ENCODE data around the gene SMOC2. TPM values are rescaled to one million over a fixed set of nuclear protein-coding genes. Genes with fewer than 3 reads are reported as not detected.

The SMOC2 gene
- total and polyA plus RNA-seq, 2 of the 13 experiments (the other 11 are each of a cell fraction or from before 2014, with no cell fraction given): not detected

DNA sequence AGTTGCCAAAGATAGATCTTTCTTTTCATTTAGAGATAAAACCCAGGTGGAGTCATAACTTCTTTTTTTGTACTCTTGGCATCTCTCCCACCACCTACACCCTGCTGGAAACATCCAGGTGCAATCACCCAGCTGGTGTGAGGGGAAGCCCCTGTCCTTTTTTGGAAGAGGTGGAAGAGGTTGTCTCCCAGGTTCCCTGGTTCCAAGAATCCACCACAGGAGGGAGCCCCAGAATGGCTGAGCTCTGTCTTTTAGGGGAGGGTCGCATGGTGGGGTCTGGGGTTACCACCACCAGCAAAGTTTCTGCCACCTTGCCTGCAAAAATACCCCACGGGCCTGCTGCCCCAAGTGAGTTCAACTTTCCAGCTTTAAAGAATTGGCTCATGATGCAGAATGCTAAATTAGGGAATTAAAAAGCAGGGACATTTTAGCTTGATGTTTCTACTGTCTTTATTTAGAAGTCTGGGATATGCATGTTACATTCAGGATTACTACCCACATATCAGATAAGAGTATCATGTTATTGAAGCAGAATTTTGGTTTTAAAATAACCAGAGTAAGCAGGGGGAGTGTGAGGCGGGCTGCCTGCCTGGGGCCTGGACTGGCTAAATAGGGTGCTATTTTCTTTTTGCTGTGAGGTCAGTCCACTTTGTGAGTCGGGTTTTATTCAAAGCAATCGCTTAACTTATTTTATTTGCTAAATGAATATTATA lies 11.0 kb downstream of the SMOC2 start:
- FAIRE-seq (no peak), DNase-seq (ENCODE audit: low spot score) (no peak), ATAC-seq (no peak)
- Histone ChIP-seq H3K79me2 (ENCODE audit: insufficient read depth, low read length) (no peaks in the 10 kb centered on the region), H4K20me1 (ENCODE audit: insufficient read depth, low read length) (no peaks in the 10 kb centered on the region), H2AFZ (ENCODE audit: low read length) (no peak overlapping the region), H3K4me3 (replicated peaks in 1 of 3; ENCODE audit: insufficient read depth in 1 of 3, low read depth in 2 of 3, low read length in 3 of 3) (no peak overlapping the region), H3K9ac (ENCODE audit: insufficient read depth, low read depth, low read length) (no peak overlapping the region), H3K27ac (ENCODE audit: extremely low read length, insufficient read depth, low read length) (no peak overlapping the region), H3K4me1 (ENCODE audit: insufficient read depth, low read length) (no peaks in the 10 kb centered on the region), H3K27me3 (ENCODE audit: control insufficient read depth in 1 of 2, insufficient read depth in 2 of 2, low read length in 2 of 2) (peaks cover 13 to 85% of the 10 kb centered on the region in 2 experiments), H3K9me3 (ENCODE audit: low read length) (no peaks in the 10 kb centered on the region), H3K4me2 (ENCODE audit: low read depth, low read length) (no peak overlapping the region), H3K36me3 (replicated peaks in 1 of 2; ENCODE audit: control insufficient read depth in 1 of 2, insufficient read depth in 2 of 2, low read length in 2 of 2) (no peaks in the 10 kb centered on the region)
- CTCF ChIA-PET (ENCODE audit: low intra/inter-chr PET ratio, low total read pairs): no interaction called here
- BruUV-seq (replicated peaks): no TSS peak
- TF ChIP-seq STAG1 (CRISPR knock-in tag; IDR thresholded peaks at IDR 0.05) (peak; percentile 10; the same call in 1 of the 2 replicates), NFE2 (CRISPR knock-in tag; IDR thresholded peaks at IDR 0.05) (no peak), ELF1 (CRISPR knock-in tag; IDR thresholded peaks at IDR 0.05) (no peak)
- TF ChIP-seq, protein P1, sequence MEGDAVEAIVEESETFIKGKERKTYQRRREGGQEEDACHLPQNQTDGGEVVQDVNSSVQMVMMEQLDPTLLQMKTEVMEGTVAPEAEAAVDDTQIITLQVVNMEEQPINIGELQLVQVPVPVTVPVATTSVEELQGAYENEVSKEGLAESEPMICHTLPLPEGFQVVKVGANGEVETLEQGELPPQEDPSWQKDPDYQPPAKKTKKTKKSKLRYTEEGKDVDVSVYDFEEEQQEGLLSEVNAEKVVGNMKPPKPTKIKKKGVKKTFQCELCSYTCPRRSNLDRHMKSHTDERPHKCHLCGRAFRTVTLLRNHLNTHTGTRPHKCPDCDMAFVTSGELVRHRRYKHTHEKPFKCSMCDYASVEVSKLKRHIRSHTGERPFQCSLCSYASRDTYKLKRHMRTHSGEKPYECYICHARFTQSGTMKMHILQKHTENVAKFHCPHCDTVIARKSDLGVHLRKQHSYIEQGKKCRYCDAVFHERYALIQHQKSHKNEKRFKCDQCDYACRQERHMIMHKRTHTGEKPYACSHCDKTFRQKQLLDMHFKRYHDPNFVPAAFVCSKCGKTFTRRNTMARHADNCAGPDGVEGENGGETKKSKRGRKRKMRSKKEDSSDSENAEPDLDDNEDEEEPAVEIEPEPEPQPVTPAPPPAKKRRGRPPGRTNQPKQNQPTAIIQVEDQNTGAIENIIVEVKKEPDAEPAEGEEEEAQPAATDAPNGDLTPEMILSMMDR (CRISPR knock-in tag; IDR thresholded peaks at IDR 0.05): peak; percentile 20; the same call in 1 of the 2 replicates
- intact Hi-C loops (cut with micrococcal nuclease; ENCODE audit: unreplicated experiment) (no loop called here), in situ Hi-C loops (cut with HindIII; ENCODE audit: extremely low pct_ligation_motif_present, low pct_unique_long_range_greater_than_20kb) (no loop called here)
- WGBS (ENCODE audit: low lambda C conversion rate): 11% methylated on average over 5 of the region's 5 CpGs
- POLR2A ChIA-PET: no interaction called here

DNA sequence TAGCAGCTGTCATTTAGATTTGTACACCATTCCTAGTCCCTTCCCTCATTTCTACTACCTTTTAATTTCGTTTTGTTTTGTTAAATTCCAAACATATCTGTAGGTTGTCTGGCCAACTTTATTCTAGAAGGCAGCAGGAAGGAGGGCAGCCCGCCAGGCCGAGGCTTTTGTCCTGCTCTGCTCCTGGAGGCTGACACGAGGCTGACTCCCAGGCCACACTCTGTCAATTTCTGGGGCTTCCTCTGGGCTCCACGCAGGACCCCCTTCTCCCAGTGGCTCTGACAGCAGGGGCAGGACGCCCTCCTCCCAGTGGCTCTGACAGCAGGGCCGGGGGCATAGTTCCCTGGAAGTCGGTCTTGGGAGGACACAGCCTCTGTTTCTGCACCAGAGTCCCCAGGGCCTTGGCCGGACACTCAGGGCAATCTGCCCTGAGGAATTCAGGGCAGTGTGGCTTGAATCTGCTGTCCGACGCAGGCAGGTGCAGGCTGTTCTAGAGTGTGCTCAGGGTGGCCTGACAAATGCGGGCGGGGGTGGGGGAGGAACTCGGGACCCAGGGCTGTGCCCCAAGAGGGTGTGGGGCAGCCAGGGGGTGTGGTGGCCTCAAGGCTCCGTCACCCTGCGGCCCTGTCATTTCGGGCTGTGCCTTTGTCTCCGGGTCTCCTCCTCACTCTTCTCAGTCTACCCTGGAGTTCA lies 11.8 kb downstream of the SMOC2 start:
- ChIA-PET CTCF (ENCODE audit: low intra/inter-chr PET ratio, low total read pairs) (no interaction called here), POLR2A (no interaction called here)
- no TSS peak for BruUV-seq (replicated peaks)
- peak; percentile 48 for ATAC-seq
- Histone ChIP-seq H3K4me1 (ENCODE audit: insufficient read depth, low read length) (no peaks in the 10 kb centered on the region), H3K36me3 (replicated peaks in 1 of 2; ENCODE audit: control insufficient read depth in 1 of 2, insufficient read depth in 2 of 2, low read length in 2 of 2) (no peaks in the 10 kb centered on the region), H4K20me1 (ENCODE audit: insufficient read depth, low read length) (no peaks in the 10 kb centered on the region), H3K79me2 (ENCODE audit: insufficient read depth, low read length) (no peaks in the 10 kb centered on the region), H3K27me3 (ENCODE audit: control insufficient read depth in 1 of 2, insufficient read depth in 2 of 2, low read length in 2 of 2) (peaks cover 13 to 85% of the 10 kb centered on the region in 2 experiments), H3K9me3 (ENCODE audit: low read length) (no peaks in the 10 kb centered on the region), H3K9ac (ENCODE audit: insufficient read depth, low read depth, low read length) (no peak overlapping the region), H2AFZ (ENCODE audit: low read length) (no peak overlapping the region), H3K27ac (ENCODE audit: extremely low read length, insufficient read depth, low read length) (no peak overlapping the region), H3K4me2 (ENCODE audit: low read depth, low read length) (no peak overlapping the region), H3K4me3 (replicated peaks in 1 of 3; ENCODE audit: insufficient read depth in 1 of 3, low read depth in 2 of 3, low read length in 3 of 3) (no peak overlapping the region)
- intact Hi-C loops (cut with micrococcal nuclease; ENCODE audit: unreplicated experiment): no loop called here
- DNase-seq (ENCODE audit: low spot score): no peak
- in situ Hi-C loops (cut with HindIII; ENCODE audit: extremely low pct_ligation_motif_present, low pct_unique_long_range_greater_than_20kb): no loop called here
- TF ChIP-seq TBX2 (CRISPR knock-in tag; IDR thresholded peaks at IDR 0.05; ENCODE audit: borderline replicate concordance) (no peak), CBX2 (IDR thresholded peaks at IDR 0.05; ENCODE audit: low read depth, low read length) (0 out of 2 replicates have a peak, but pooled peaks have one; percentile 20), CBX2 (CRISPR knock-in tag; IDR thresholded peaks at IDR 0.05; ENCODE audit: low read depth) (no peak)
- FAIRE-seq: no peak
- WGBS (ENCODE audit: low lambda C conversion rate): 9% methylated on average over 13 of the region's 18 CpGs

Data from HepG2 (cell line).